PC-9 (cell line): Measurements from ENCODE around the gene GBE1. TPM values are rescaled to one million over a fixed set of nuclear protein-coding genes. Genes with fewer than 3 reads are reported as not detected.

ENCODE experiments used
- BruUV-seq: library from RNA; stranded (reverse); fragments of 400-500 nt; replicated peaks from 2 replicates; lab custom pipeline; 2021; lab: Mats Ljungman, UMichigan
- CTCF ChIA-PET: fragments of 300-600 bp; sonication (Branson Sonifier 250); formaldehyde crosslinking; loops from one replicate; lab custom pipeline; 2022; ENCODE audit warnings: antibody characterized with exemption; lab: Charles Lee
- POLR2A ChIA-PET: fragments of 300-600 bp; sonication (Branson Sonifier 250); formaldehyde crosslinking; loops from one replicate; lab custom pipeline; 2022; ENCODE audit warnings: antibody characterized with exemption; ENCODE audit not compliant: unreplicated experiment; lab: Charles Lee
- DNase-seq, 2 experiments: peaks; one replicate each; pipeline versions ENCODE4 v3.0.0 to v3.0.0-alpha.2; 2015 to 2022; ENCODE audit warnings: mixed read lengths in 1 of 2
- H2AFZ ChIP-seq: fragments of 200-600 bp; sonication (generic); 2 replicates; pipeline ENCODE4 v1.8.1; 2017; ENCODE audit warnings: antibody characterized with exemption
- H3F3A ChIP-seq: fragments of 200-600 bp; sonication (generic); 2 replicates; pipeline ENCODE4 v1.8.1; 2017; ENCODE audit warnings: antibody characterized with exemption, mild to moderate bottlenecking, low read depth; ENCODE audit not compliant: insufficient read depth
- H3K27ac ChIP-seq: fragments of 200-600 bp; sonication (generic); 2 replicates; pipeline ENCODE4 v1.6.1; 2016; ENCODE audit warnings: mixed run types
- H3K27me3 ChIP-seq: fragments of 200-600 bp; sonication (generic); 2 replicates; pipeline ENCODE4 v1.6.1; 2016; ENCODE audit warnings: low read depth, mixed run types; ENCODE audit not compliant: insufficient read depth
- H3K36me3 ChIP-seq: fragments of 200-600 bp; sonication (generic); 2 replicates; pipeline ENCODE4 v1.6.1; 2016; ENCODE audit warnings: low read depth, mixed run types
- H3K4me1 ChIP-seq: fragments of 200-600 bp; sonication (generic); replicated peaks from 2 replicates; pipeline ENCODE4 v1.6.1; 2016; ENCODE audit warnings: mixed run types; ENCODE audit not compliant: insufficient read depth
- H3K4me2 ChIP-seq: fragments of 200-600 bp; sonication (generic); 2 replicates; pipeline ENCODE4 v1.6.1; 2017; ENCODE audit warnings: mixed run types
- H3K4me3 ChIP-seq: fragments of 200-600 bp; sonication (generic); 2 replicates; pipeline ENCODE4 v1.6.1; 2016; ENCODE audit warnings: mixed run types
- H3K79me2 ChIP-seq: fragments of 200-600 bp; sonication (generic); 2 replicates; pipeline ENCODE4 v1.6.1; 2017; ENCODE audit warnings: low read depth, mixed run types
- H3K9me2 ChIP-seq: fragments of 200-600 bp; sonication (generic); 2 replicates; pipeline ENCODE4 v1.8.1; 2017; ENCODE audit warnings: mild to moderate bottlenecking; ENCODE audit not compliant: insufficient read depth
- H3K9me3 ChIP-seq: fragments of 200-600 bp; sonication (generic); 2 replicates; pipeline ENCODE4 v1.8.1; 2016; ENCODE audit warnings: low read depth; ENCODE audit not compliant: insufficient read depth
- H4K20me1 ChIP-seq: fragments of 200-600 bp; sonication (generic); 2 replicates; pipeline ENCODE4 v1.8.1; 2017; ENCODE audit not compliant: insufficient read depth
- EZH2 ChIP-seq: fragments of 200-600 bp; sonication (generic); IDR thresholded peaks from 2 replicates; pipeline ENCODE4 v1.8.0; 2017; ENCODE audit warnings: antibody characterized with exemption, low read depth
- intact Hi-C: fragments of 100-400 bp; cut with micrococcal nuclease; formaldehyde crosslinking; loops from one replicate; pipeline ENCODE4 v1.10.0; 2022; ENCODE audit not compliant: unreplicated experiment
- total RNA-seq: library from RNA; stranded (reverse); gene quantifications from 2 replicates; pipeline ENCODE4 v1.2.3, GENCODE V29; 2021
- TF ChIP-seq, protein P1 (sequence below): fragments of 200-600 bp; sonication (generic); conservative IDR thresholded peaks from 2 replicates; pipeline ENCODE4 v1.6.1; 2017; ENCODE audit warnings: mixed run types, antibody characterized with exemption, mild to moderate bottlenecking, moderate library complexity

Gene GBE1
- total RNA-seq, 1 experiment from 2014 or later: 31.2 TPM

DNA sequence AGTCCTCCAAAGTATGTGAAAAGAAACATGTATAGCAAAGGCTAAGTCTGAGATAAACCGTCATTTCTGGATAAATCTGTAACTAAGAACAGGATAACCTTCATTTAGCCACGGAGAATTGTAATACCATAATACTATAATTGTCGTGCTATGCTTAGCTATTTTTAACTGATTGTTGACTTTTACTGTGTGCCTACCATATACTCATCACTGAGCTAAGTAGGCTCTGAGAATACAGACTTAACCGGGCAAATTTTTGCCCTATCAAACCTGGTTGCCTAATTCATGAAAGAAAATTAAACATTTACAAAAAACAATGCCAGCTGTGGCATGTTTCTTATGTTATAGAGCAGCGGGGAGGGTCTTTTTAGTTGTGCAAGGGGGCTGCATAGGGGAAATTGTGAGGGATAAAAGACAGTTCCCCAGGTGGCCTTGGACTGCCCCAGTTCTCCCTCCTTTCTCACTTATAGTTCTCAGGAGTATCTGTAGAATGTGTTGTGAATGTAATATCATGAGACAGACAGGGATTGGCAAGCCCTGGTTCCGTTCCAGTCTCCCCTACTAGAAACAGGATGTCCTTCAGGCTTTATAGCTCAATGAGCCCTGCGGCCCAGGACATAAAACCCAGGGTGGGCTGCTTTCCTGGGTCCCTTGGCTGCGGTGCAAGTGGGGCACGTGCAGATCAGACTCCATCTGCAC lies 318.5 kb downstream of the GBE1 start:
- no TSS peak for BruUV-seq
- Histone ChIP-seq H3K27ac (no peak overlapping the region), H4K20me1 (no peaks in the 10 kb centered on the region), H3K4me3 (no peak overlapping the region), H3K79me2 (no peaks in the 10 kb centered on the region), H3K9me2 (no peaks in the 10 kb centered on the region), H3F3A (no peaks in the 10 kb centered on the region), H3K9me3 (no peaks in the 10 kb centered on the region), H3K27me3 (no peaks in the 10 kb centered on the region), H3K4me2 (no peak overlapping the region), H2AFZ (no peak overlapping the region), H3K36me3 (no peaks in the 10 kb centered on the region), H3K4me1 (no peaks in the 10 kb centered on the region)
- intact Hi-C loops: no loop called here
- DNase-seq: no peak
- CTCF ChIA-PET: no interaction called here
- POLR2A ChIA-PET: no interaction called here
- no peak for TF ChIP-seq EZH2
- TF ChIP-seq, protein P1, sequence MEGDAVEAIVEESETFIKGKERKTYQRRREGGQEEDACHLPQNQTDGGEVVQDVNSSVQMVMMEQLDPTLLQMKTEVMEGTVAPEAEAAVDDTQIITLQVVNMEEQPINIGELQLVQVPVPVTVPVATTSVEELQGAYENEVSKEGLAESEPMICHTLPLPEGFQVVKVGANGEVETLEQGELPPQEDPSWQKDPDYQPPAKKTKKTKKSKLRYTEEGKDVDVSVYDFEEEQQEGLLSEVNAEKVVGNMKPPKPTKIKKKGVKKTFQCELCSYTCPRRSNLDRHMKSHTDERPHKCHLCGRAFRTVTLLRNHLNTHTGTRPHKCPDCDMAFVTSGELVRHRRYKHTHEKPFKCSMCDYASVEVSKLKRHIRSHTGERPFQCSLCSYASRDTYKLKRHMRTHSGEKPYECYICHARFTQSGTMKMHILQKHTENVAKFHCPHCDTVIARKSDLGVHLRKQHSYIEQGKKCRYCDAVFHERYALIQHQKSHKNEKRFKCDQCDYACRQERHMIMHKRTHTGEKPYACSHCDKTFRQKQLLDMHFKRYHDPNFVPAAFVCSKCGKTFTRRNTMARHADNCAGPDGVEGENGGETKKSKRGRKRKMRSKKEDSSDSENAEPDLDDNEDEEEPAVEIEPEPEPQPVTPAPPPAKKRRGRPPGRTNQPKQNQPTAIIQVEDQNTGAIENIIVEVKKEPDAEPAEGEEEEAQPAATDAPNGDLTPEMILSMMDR: no peak

DNA sequence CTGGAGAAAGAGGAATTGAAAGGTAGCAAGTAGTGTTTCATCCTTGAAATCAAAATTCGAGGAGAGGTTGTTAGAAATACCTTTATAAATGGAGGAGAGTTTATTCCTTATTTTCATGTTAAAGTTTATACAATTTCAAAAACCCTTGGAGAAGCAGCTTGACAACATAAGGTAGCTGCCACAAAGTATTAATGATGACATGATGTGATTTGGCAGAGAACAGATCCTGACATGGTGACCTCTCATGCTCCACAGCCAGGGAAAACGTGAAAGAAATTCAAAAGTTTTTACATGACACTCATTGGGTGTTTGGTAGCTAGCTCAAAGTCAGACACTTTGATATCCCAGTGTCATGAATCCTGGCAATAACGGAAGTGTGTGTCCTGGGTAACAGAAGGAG lies 320.8 kb downstream of the GBE1 start:
- no peaks in the 10 kb centered on the region for H3K4me1 ChIP-seq
- no peaks in the 10 kb centered on the region for H3K9me2 ChIP-seq
- H3K9me3 ChIP-seq: no peaks in the 10 kb centered on the region
- H3K4me3 ChIP-seq: no peak overlapping the region
- no peaks in the 10 kb centered on the region for H4K20me1 ChIP-seq
- no peak overlapping the region for H2AFZ ChIP-seq
- no peak overlapping the region for H3K4me2 ChIP-seq
- H3K27me3 ChIP-seq: no peaks in the 10 kb centered on the region
- no peaks in the 10 kb centered on the region for H3K79me2 ChIP-seq
- no peak overlapping the region for H3K27ac ChIP-seq
- no peak for TF ChIP-seq EZH2
- TF ChIP-seq, protein P1: no peak
- no peaks in the 10 kb centered on the region for H3F3A ChIP-seq
- BruUV-seq: no TSS peak
- CTCF ChIA-PET: no interaction called here
- POLR2A ChIA-PET: no interaction called here
- no peaks in the 10 kb centered on the region for H3K36me3 ChIP-seq
- DNase-seq: no peak
- intact Hi-C loops: no loop called here
